ENCODE measurements around the gene DOCK11.

- TF ChIP-seq CTCF (IDR thresholded peaks at IDR 0.05; ENCODE audit: poor library complexity) (no peak), EZH2 (IDR thresholded peaks at IDR 0.05; ENCODE audit: borderline replicate concordance) (no peak), EZH2phosphoT487 (IDR thresholded peaks at IDR 0.05; ENCODE audit: low read depth, severe bottlenecking, unreplicated experiment) (no peak)
Measured at GRCh38 chrX:118564498-118564897, 68.9 kb downstream of the DOCK11 start.

Data from hepatocyte (in vitro differentiated cells).